Measurements from ENCODE around the gene PRDM16.

Gene PRDM16

DNA sequence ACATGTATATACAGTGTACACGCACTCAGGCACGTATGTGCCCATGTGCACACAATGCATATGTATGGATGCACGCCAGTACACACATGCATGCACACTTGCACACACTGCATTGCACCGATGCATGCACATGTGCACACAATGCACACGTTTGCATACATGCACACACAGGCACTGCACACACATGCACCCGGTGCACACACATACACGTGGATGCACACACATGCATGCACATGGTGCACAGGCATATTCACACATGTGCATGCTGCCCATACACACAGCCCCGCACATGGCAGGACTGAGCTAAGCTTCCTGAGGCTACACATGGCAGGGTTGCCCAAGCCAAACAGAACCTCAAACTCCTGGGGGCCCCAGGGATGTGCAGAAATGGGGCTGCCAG, 405.0 kb downstream of the PRDM16 start:
- DNase-seq = no peak

DNA sequence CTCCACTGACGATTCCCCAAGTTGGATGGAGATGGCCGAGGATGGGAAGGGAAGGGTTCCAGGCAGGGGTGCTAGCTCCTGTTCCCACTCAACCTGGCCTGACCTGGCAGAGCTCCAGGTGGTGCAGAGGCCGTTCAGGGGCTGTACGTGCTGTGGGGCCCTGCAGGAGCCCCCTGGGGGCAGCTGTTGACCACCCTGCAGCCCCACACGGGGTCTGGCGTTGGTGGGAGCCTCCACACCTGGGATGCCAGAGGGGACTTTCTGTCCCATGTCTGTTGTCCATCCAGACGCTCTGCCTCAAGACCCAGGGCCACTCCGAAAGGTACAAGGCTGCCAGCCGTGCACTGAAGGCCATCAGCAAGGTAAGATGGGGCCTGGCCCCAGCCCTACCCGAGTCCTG, 405.4 kb downstream of the PRDM16 start:
- DNase-seq = no peak

DNA sequence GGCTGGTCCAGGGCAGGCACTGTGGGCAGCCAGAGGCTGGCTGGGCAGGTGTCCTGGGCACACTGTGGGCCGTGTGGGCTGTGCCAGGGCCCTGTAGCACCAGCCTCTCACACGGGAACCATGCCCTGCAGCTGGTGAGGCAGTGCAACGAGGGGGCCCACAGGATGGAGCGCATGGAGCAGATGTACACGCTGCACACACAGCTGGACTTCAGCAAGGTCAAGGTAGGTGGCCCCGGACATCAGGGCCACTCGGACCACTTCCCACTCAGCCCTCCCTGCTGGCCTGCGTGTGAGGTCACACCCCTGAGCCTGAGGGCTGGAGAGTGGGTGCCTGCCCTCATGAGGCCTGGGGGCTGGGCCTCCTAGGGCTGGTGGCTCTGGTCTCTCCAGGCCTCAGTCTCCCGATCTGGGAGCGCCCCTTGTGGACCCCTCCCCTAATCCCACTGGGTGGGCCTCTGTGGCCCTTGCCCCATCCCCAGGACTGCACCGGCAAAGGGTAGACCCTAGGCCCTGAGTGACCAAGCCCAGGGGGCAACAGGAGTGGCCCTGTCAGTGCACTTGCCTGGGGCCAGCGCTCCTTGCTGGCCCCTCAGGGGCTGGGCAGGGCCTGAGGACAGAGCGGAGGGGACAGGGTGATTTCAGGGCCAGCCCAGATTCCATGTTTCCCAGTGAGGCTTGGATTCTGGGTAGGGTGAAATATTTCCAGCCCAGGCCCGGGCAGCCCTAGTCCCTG, 407.0 kb downstream of the PRDM16 start:
- DNase-seq = no peak

DNA sequence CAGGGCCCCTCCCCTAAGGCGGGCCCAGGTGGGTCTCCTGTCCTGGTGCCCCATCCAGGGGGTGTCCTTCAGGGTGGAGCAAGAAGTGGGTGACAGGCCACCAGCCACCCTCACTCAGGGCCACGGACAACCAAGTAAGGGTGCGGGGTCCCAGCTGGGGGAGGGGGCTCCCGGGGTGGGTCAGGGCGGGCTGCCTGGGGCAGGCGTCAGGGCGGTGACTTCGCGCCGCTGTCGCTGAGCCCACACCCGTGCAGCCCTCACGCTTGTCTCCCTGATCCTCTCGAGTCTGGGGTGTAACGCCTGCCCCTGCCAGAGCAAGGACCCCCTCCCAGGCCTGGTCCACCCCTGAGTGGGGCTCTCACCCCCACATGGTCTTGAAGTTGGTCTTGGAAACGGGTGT, 407.7 kb downstream of the PRDM16 start:
- no peak for DNase-seq

DNA sequence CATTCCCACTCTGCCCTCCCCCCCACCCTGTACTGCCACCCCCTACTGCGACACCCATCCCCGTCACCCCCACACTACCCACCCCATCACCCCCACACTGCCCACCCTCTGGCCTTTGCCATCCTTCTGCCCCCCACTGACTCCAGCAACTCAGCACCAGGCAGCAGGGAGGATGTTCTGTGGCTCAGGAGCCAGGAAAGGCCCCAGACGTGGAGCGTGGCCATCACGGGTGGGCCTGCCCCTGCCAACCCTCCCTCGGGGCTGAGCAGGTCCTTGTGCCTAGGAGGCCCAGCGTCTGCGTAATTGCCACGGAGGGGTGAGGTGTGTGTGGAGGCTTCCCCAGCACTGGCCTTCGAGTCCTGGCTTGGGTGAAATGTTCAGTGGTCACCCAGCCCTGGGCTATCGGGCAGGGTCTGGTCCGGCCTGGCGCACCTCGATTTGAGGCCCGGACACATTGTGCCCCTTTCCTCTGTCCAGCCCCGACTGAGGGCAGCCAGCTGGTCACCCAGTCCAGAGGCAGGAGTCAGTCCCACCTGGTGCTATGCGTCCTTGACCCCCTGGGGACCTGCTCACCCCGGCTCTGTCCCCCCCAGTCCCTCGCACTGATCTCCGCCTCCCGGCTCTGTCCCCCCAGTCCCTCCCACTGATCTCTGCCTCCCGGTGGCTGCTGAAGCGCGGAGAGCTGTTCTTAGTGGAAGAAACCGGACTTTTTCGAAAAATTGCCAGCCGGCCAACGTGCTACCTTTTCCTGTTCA, 408.4 kb downstream of the PRDM16 start:
- no peak for DNase-seq

DNA sequence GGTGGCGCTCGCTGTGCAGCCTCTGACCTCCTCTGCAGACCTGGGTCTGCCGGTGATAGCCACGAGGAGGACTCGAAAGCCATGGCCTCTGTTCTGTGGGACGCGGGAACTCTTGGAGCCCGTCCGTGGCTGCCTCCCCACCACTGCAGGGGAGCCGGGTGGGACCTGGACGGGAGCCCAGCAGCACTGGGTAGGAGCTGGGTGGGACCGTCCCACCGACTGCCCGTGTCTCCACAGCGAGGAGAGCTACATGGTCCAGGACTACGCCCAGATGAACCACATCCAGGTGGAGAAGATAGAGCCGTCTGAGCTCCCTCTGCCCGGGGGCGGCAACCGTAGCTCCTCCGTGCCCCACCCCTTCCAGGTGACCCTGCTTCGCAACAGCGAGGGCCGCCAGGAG, 409.2 kb downstream of the PRDM16 start:
- no peak for DNase-seq

DNA sequence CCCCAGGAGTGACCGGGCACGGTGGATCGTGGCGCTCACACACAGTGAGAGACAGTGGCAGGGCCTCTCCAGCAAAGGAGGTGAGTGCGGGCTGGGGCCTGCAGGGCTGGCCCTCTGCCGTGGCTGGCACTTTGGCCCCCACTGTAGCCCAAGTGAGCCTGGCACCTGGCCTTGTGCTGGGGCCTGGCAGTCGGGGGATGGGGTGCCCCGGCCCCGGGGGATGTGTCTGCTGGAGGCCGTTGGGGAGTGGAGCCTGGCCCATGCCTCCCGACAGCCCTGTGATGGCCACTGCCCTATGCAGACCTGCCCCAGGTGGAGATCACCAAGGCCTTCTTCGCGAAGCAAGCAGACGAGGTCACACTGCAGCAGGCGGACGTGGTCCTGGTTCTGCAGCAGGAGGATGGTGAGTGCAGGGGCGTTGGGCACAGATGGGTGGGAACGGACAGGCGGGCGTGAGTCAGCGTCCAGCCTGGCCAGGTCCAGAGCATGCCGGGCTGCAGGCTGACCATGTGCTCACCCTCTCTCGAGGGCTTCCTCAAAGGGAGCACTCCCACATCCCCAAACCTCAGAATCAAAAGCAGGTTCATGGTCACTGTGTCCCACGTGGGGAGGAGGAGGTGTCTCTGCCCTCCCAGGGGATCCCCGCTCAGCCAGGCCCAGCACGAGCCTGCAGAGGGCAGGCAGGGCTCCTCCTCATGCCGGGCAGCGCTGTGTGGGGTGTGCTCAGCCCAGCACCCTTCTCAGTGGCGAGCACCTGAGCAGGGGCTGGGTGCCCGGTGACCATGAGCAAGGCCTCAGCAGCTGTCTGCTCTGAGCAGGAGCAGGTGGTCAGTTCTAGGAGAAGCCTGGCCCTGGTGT, 410.7 kb downstream of the PRDM16 start:
- DNase-seq = no peak

DNA sequence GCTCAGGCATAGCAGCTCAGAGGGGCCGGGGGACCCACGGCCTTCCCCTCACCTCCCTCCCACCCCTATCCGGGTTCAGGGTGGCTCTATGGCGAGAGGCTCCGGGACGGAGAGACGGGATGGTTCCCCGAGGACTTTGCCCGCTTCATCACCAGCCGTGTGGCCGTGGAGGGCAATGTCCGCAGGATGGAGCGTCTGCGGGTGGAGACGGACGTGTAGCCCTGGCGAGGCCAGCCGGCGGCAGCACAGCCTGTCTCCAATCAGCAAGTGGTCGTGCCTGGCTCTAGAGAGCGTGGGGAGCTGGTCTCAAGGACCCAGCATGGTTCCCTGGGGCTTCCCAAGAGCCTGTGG, 411.3 kb downstream of the PRDM16 start:
- no peak for DNase-seq

DNA sequence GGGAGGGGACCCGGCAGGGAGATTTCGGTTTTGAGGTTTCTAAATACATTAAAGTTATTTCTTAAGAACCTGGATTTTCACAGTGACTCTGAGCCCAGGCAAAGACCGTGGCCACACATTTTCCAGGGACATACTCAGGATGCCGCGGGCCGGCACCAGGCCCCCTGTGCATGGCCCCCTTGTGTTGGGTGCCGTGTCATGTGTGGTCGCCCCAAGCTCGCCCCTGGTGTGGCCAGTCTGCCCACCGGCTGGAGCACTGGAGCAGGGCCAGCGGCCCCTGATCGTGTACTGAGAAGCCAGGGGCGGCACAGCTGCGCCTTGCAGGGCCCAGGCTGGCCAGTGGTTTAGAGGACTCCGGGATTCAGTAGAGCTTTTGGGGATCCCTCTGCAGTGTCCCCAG, 412.0 kb downstream of the PRDM16 start:
- DNase-seq = no peak

DNA sequence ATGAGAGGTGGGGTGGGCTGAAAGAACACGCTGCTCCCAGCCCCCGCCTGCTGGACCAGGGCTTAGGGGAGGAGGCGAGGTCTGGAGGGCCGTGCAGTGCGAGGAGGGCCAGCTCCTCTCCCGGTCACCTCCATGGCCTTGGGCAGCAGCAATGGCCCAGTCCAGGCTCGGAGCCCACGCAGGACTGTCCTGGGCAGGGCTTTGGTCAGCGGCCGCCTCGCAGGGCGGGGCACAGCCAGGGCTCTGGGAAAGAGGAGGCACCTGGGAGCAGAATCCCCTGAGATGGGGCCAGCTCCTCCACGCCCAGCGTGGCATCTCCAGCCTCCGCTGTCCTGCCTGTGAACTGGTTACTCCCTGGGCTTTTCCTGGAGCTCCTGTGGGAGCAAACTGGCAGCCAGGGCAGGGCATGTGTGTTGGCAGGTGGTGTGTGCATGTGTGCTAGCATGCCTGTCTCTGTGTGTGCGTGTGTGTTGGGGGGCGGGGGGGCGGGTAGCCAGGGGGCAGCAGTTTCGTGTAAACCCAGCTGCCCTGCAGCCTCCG, 412.9 kb downstream of the PRDM16 start:
- no peak for DNase-seq

DNA sequence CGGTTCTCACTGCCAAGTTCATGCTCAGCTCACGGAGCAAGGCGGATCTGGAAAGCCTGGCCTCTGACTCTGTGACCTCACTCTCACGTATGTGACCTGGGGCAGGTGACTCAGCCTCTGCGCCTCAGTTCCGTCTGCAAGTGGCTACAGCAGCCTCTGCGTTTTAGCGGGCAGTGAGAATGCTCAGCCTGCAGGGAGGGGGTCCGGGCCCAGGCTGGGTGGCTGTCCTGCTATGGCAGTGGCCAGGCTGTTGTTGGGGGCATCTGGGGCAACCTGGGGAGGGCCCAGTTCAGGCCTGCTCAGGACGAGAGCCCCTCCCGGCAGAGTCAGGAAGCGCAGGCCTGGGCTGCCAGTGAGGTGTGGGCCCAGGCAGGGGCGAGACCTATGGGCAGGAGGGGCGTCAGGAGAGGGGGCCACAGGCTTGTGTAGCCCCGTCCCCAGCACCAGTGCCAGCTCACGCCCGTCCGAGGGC, 413.4 kb downstream of the PRDM16 start:
- no peak for DNase-seq

DNA sequence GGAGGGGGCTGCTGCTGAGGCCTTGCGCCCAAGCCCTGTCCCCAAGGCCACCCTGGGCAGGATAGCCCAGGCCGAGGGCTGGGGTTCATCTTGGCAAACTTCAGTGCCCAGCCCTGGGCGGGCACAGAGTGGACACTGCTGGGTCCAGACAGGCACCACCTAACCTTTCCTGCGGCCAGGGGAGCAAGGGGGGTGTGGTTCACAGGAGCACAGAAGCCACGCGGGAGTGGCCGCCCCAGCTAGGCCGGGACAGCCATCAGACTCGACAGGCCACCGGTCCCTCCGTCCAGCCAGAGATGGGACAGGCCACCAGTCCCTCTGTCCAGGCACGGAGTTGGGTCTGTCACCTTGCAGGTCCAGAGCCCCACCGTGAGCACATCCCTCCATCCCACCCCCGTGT, 414.4 kb downstream of the PRDM16 start:
- no peak for DNase-seq

DNA sequence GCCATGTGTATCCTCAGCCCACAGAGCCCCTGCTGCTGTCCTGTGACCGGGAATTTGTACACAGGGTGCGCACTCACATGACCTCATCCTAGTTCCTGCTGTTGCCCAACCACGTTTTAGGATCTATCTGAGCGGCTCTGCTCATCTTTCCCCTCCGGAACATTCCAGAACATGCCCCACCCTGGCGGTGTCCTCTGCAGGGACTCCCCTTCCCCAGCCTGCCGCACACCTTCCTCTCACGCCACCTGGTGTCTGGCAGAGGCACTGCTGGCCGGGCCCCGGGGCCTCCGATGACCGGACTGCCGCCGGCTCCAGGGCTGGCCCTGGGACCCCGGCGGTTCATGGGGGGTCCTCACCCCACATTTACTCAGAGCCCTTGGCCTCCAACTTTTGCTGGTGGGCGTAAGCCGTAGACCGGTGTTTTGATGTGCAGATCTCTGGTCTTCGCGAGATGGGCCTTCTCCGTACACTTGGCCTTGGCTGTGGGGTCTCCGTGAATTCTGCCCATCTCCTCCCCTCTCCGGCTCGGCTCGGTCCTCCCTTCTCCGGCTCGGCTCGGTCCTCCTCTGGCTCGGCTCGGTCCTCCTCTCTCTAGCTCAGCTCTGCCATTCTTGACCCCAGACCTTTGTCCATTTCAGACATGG, 414.9 kb downstream of the PRDM16 start:
- DNase-seq = no peak

DNA sequence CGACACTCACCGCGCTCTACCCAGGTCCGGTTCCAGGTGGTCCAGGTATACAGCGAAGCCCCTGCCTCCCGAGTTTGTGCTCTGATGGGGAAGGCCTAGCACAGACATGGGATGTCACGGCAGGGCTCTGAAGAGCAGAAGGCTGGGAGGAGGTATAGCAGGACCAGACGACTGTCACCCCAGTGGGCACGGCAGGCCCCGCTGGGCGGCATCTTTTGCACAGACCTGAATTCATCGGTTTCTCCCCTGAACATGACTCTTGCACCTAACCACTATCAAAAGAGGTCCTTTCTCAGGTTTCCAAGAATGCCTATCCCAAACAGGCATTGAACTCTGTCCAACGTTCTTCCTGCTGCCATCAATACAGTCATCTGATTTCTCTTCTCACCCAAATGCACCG, 416.0 kb downstream of the PRDM16 start:
- no peak for DNase-seq
